GM19397 (cell line): ENCODE results near the gene MATN1.
A peak's percentile ranks its signal among the peaks of the same experiment; 100 is the strongest.

ENCODE experiments used
- ATAC-seq: cut with Tn5 transposase; IDR thresholded peaks from one replicate; pipeline ENCODE4 v1.9.1; 2021; ENCODE audit warnings: mild to moderate bottlenecking, moderate library complexity; ENCODE audit not compliant: unreplicated experiment

MATN1 gene

GRCh38 chr1:30745834-30746208, 22.4 kb upstream of the MATN1 start:
- no peak for ATAC-seq

GRCh38 chr1:30745156-30745833, 21.9 kb upstream of the MATN1 start:
- ATAC-seq: no peak

- peak; percentile 41 for ATAC-seq
These were observed 20.8 kb upstream of the MATN1 start for GRCh38 chr1:30744060-30744756.

- ATAC-seq: no peak
These were observed 20.2 kb upstream of the MATN1 start for GRCh38 chr1:30743584-30744059.

DNA sequence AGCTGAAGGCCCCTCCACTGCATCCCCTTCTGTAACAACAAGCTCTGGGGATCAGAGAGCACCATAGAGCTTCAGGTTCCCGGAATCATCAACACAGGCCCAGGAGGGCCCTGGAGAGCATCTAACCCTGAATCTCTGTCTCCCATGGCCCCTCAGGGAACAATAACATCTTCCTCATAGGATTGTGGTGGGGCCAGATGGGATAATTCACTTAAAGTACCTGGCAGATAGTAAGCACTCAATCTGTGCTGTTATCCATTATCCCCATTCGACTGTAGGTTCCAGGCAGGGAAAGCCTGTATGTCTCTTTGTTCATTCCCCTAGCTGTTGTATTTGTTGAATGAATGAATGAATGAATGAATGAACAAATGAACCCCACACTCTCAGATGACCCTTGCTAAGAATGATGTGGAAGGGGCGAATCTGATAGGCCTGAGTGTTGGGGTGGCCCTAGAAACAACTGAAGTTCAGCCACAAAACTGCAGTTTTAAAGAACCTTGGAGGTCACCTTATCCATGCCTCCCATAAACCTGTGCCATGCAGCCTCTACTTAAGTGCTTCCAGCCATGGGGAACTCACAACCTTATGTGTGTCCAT, 19.7 kb upstream of the MATN1 start:
- no peak for ATAC-seq

GRCh38 chr1:30742300-30742962, 19.0 kb upstream of the MATN1 start:
- no peak for ATAC-seq

GRCh38 chr1:30741239-30741894, 18.0 kb upstream of the MATN1 start:
- ATAC-seq: no peak

- no peak for ATAC-seq
These were observed 17.2 kb upstream of the MATN1 start for GRCh38 chr1:30740251-30741238.

DNA sequence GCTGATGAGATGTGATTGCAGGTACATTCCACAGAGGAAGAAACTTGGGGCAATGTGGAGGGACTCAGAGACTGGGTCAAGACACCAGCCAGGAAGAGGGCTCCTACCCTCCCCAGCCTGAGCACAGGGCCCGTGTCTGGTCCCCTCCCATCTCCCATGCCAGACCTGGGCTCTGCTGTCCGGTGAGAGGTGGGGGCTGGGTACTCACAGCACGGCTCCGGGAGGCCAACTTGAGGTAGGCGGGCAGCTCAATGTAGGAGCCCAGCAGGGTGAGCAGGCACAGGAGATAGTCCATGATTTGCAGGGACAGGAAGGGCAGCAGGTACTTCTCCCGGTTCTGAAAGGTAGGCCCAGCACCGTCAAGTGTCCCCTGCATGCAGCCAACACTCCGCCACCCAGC, 16.2 kb upstream of the MATN1 start:
- ATAC-seq: no peak

DNA sequence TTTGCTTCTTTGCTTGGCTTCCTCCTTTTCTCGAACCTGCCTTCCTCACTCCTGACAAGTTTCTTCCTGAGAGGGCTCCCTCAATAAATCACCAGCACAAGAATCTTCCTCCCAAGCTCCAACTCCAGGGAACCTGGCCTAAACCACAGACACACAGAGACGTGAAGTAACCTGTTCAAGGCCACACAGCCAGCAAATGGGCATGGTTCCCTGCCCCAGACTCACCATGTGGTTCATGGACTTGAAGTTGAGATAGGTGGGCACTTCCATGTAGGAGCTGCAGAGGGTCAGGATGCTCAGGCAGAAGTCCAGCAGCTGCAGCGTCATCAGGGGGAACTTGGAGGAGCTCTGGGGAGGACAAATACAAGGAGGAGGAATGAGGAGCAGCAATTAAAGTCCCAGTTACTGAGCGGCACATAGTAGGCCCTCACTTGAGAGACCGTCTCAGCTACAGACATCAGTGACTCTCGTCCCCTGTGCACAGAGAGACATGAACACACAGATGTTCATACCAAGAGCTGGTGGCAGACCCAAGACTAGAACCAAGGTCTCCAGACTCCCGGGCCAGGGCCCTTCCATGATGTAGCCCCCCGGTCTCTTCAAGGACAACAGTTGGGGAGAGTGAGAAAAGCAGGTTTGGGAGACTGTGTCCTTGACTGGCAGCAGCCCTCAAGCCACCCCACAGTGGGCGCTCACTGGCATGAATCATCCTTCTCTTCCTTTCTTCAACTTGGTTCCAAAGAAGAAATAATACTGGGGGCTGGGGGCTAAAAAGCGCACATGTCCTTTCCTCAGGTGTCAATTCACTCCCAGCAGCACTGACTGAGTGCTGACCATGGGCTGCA, 15.6 kb upstream of the MATN1 start:
- no peak for ATAC-seq

- ATAC-seq: no peak
These were observed 14.8 kb upstream of the MATN1 start for GRCh38 chr1:30738040-30738714.

GRCh38 chr1:30737357-30738039, 14.1 kb upstream of the MATN1 start:
- ATAC-seq: no peak

- no peak for ATAC-seq
These were observed 12.5 kb upstream of the MATN1 start for GRCh38 chr1:30735668-30736498.

DNA sequence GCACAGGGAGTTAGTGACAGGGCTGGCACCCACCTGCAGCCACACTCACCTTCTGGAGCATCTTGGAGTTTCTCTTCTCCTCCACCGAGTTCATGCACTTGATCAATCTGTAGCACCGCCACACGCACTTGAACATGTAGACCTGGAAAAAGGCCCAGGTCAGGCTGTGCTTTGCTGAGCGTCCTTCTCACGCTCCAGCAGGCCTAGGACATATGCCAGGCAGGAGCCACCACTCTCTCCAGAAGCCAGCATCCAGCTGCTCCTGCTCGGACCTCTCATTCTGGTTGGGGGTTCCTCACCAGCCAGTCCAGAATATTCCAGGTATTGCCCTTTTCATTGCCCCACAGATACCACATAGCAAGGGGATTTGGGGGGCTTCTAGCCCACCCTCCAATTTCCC, 11.7 kb upstream of the MATN1 start:
- ATAC-seq: no peak

DNA sequence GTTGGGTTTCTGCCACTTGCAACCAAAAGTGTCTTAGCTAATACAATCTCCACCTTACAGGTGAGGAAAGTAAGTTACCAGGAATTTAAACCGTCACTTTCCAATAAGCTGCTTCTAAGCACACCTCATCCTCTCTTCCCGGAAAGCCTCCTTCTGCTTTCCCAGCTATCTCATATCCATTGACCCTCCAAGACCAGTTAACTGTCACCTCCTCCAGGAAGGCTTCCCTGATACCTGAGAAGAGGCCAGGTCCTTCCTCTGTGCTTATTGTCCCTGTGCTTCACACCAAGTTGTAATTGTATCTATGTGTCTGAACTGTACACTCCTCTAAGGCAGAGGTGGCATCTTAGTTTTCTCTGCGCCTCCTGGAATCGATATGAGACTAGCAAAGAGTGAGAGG, 11.2 kb upstream of the MATN1 start:
- no peak for ATAC-seq

GRCh38 chr1:30734106-30734505, 10.7 kb upstream of the MATN1 start:
- ATAC-seq: no peak

GRCh38 chr1:30733493-30733892, 10.1 kb upstream of the MATN1 start:
- ATAC-seq: no peak
